Measurements from ENCODE around the gene PSMC3IP.

The PSMC3IP gene

DNA sequence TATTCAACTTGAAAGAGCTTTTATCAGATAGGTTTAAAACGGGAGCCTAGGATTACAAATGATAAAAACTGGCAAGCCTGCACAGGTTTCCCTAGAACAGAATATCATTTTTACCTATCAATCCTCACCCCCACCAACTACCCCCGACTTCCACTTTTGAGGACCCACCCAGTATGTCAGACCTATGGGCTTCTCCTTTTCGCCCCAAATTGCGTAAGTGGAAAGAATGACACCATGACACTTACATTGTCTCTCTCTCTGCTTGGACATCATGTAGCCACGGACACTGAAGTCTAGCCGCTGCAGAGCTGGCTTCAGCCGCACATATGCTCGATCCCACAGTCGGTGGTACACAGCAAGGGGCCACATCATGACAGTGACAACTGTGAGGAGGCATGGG is 7.4 kb upstream of the PSMC3IP start:
- Histone ChIP-seq H3K9me3 (ENCODE audit: insufficient read depth, low read length) (no peaks in the 10 kb centered on the region), H3K4me1 (ENCODE audit: insufficient read depth, insufficient read length) (no peaks in the 10 kb centered on the region), H3K9ac (ENCODE audit: insufficient read length, low read depth) (no peak overlapping the region), H3K36me3 (ENCODE audit: insufficient read depth, insufficient read length, low read length) (peaks cover 84% of the 10 kb centered on the region), H3K4me3 (ENCODE audit: insufficient read length, low read depth) (no peak overlapping the region), H3K27me3 (ENCODE audit: insufficient read depth, insufficient read length) (no peaks in the 10 kb centered on the region)
- no peak for DNase-seq (ENCODE audit: low read depth, low spot score)
- no peak for TF ChIP-seq YY1 (IDR thresholded peaks at IDR 0.05; ENCODE audit: insufficient read depth, insufficient read length)

DNA sequence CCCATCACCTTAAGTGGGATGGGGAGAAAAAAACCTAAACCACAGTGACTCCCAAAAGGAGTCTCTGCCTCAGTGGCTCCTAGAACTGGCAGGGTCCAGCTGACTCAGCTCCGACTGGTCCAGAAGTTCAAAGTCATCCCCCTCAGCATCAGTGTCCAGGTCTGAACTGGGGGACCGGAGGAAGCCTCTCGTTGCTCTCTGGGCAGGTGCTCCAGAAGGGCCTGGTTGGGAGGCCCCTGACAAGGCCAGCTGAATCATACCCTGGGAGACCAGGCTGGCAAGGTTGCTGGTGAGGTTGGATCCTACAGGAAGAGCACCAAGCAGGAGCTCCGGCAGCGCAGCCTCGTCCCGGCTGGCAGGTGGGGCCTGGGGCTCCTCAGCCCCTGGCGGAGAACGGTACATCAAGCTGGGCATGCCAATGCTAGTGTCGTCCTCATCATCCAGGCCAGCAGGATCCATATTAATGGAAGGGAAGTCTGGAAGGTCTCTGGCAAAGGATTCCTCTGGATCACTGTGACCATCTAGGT is 4.3 kb upstream of the PSMC3IP start:
- H3K27me3 ChIP-seq (ENCODE audit: insufficient read depth, insufficient read length): no peaks in the 10 kb centered on the region
- H3K9ac ChIP-seq (ENCODE audit: insufficient read length, low read depth): no peak overlapping the region
- DNase-seq (ENCODE audit: low read depth, low spot score): no peak
- no peak overlapping the region for H3K4me3 ChIP-seq (ENCODE audit: insufficient read length, low read depth)
- H3K4me1 ChIP-seq (ENCODE audit: insufficient read depth, insufficient read length): no peaks in the 10 kb centered on the region
- H3K9me3 ChIP-seq (ENCODE audit: insufficient read depth, low read length): no peaks in the 10 kb centered on the region
- peaks cover 72% of the 10 kb centered on the region for H3K36me3 ChIP-seq (ENCODE audit: insufficient read depth, insufficient read length, low read length)
- TF ChIP-seq SUZ12 (IDR thresholded peaks at IDR 0.05; ENCODE audit: extremely low read depth, insufficient read depth, insufficient read length) (no peak), ZNF274 (IDR thresholded peaks at IDR 0.05; ENCODE audit: low read depth, low read length) (no peak)

DNA sequence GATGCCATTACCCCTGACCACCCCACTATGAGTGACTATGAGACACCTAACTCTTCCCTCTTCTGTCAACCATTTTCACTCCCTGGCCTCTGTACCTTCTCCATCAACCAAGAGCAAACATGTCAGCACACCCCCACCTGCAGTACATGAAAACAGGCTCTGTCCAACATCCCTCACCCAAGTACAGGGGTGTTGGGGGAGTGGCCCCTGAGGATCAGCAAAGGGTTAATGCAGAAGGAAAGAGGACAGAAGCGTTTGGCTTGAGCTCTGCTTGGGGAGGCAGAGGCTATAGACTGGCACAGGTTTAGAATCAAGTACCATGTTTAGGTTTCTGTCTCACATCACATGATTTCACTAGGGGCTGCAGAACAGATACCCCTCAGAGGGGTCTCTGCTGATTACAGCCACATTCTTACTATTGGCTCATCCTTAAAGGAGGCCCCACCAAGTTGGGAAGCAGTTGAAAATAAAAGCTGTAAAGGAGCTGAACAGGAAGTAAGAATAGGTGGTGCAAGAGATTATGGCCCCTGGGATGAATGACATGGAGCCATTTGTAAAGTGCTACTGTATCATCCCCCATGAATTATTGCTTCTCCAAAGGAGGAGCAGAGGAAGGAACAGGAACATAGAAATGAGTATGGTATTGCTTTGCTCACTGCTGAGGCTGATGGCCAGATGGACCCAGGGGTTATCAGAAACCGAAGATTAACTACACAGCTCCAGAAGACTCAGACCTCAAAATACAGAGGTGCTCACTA is 2.4 kb upstream of the PSMC3IP start:
- no peaks in the 10 kb centered on the region for H3K4me1 ChIP-seq (ENCODE audit: insufficient read depth, insufficient read length)
- H3K9ac ChIP-seq (ENCODE audit: insufficient read length, low read depth): no peak overlapping the region
- TF ChIP-seq ZNF274 (IDR thresholded peaks at IDR 0.05; ENCODE audit: low read depth, low read length) (no peak), SUZ12 (IDR thresholded peaks at IDR 0.05; ENCODE audit: extremely low read depth, insufficient read depth, insufficient read length) (no peak), YY1 (IDR thresholded peaks at IDR 0.05; ENCODE audit: insufficient read depth, insufficient read length) (no peak)
- peaks cover 71% of the 10 kb centered on the region for H3K36me3 ChIP-seq (ENCODE audit: insufficient read depth, insufficient read length, low read length)
- no peak overlapping the region for H3K4me3 ChIP-seq (ENCODE audit: insufficient read length, low read depth)
- no peaks in the 10 kb centered on the region for H3K27me3 ChIP-seq (ENCODE audit: insufficient read depth, insufficient read length)
- no peaks in the 10 kb centered on the region for H3K9me3 ChIP-seq (ENCODE audit: insufficient read depth, low read length)
- no peak for DNase-seq (ENCODE audit: low read depth, low spot score)

DNA sequence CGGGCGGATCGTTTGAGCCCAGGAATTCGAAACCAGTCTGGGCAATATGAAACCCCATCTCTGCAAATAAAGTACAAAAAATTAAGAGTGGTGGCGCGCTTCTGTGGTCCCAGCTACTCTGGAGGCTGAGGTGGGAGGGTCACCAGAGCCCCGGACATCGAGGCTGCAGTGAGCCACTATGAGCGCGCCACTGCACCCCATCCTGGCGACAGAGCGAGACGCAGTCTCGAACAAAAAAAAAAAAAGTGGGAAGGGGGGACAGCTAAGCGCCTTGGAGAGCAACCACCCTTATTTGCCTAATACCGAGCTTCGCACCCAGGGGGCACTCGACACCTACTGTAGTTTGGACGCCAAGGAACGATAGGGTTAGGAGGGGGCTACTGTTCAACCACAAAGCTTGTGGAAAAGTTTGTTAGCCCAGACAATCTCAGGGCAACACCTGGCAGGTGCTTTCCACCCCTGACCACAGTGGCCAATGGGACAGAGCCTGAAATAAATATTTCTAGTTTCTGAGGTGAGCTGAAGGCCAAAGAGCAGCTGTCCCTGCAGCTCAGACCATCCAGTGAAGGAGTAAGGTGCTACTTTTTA is 847 bp upstream of the PSMC3IP start:
- Histone ChIP-seq H3K9me3 (ENCODE audit: insufficient read depth, low read length) (no peaks in the 10 kb centered on the region), H3K9ac (ENCODE audit: insufficient read length, low read depth) (peak overlapping the region; percentile 97), H3K4me1 (ENCODE audit: insufficient read depth, insufficient read length) (no peaks in the 10 kb centered on the region), H3K4me3 (ENCODE audit: insufficient read length, low read depth) (peak overlapping the region; percentile 94), H3K36me3 (ENCODE audit: insufficient read depth, insufficient read length, low read length) (peaks cover 74% of the 10 kb centered on the region), H3K27me3 (ENCODE audit: insufficient read depth, insufficient read length) (no peaks in the 10 kb centered on the region)
- peak; percentile 76 for DNase-seq (ENCODE audit: low read depth, low spot score)
- no peak for TF ChIP-seq ZNF274 (IDR thresholded peaks at IDR 0.05; ENCODE audit: low read depth, low read length)
- no peak for TF ChIP-seq SUZ12 (IDR thresholded peaks at IDR 0.05; ENCODE audit: extremely low read depth, insufficient read depth, insufficient read length)
- no peak for TF ChIP-seq YY1 (IDR thresholded peaks at IDR 0.05; ENCODE audit: insufficient read depth, insufficient read length)

DNA sequence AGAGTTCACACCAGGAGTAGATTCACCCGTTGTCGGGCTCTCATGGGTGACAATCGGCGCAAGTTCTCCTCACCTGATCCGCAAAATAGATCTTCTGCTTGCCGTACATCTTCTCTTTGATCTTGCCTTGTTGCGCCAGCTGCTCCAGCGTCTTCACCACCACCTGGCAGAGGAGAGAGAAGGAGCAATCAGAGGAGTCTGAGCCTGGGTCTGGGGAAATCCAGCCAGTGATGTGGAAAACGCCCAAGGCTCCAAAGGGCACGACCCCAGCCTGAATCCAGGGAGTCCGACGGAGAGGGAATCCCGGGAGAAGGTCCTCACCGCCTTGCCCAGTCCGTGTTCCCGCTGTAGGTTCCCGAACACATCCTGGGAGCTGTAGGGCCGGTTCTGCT is 393 bp downstream of the PSMC3IP start:
- Histone ChIP-seq H3K36me3 (ENCODE audit: insufficient read depth, insufficient read length, low read length) (peaks cover 74% of the 10 kb centered on the region), H3K4me3 (ENCODE audit: insufficient read length, low read depth) (peak overlapping the region; percentile 94), H3K27me3 (ENCODE audit: insufficient read depth, insufficient read length) (no peaks in the 10 kb centered on the region), H3K9me3 (ENCODE audit: insufficient read depth, low read length) (no peaks in the 10 kb centered on the region), H3K4me1 (ENCODE audit: insufficient read depth, insufficient read length) (no peaks in the 10 kb centered on the region), H3K9ac (ENCODE audit: insufficient read length, low read depth) (peak overlapping the region; percentile 97)
- no peak for DNase-seq (ENCODE audit: low read depth, low spot score)
- TF ChIP-seq YY1 (IDR thresholded peaks at IDR 0.05; ENCODE audit: insufficient read depth, insufficient read length): no peak
- TF ChIP-seq SUZ12 (IDR thresholded peaks at IDR 0.05; ENCODE audit: extremely low read depth, insufficient read depth, insufficient read length): no peak
- no peak for TF ChIP-seq ZNF274 (IDR thresholded peaks at IDR 0.05; ENCODE audit: low read depth, low read length)

DNA sequence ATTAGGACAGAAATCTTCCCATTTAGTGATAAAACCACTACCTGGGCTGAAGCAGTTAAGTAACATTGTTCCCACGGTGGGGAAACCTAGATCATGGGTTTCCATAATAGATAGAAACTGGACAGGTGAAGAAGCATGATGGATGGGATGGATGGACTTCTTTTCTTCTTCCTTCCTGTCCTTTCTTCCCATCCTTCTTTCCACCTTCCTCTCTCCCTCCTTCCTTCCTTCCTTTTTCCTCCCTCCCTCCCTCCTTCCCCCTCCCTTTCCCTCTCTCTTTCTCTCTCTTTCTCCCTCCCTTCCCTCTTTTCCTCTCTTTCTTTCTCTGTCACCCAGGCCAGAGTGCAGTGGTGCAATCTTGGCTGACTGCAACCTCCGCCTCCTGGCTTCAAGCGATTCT is 3.1 kb downstream of the PSMC3IP start:
- no peak overlapping the region for H3K9ac ChIP-seq (ENCODE audit: insufficient read length, low read depth)

DNA sequence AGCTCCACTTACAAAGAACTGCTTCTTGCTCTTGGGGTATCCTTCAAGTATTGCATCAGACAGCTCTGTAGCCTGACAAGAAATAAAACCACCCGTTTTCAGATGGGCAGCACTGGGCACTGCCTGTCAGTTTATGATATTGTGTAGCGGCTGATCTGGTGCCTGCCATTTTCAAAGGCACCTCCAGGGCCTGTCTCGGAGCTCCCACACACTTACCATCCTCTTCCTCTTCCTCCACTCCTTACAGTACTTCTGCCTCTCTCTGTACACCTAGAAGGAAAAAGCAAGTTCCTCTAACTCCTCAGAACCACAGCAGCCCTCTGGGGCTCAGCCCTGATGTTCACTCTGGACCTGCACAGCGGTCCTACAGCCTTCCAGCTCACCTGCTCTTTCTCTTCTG is 4.4 kb downstream of the PSMC3IP start:
- Histone ChIP-seq H3K4me1 (ENCODE audit: insufficient read depth, insufficient read length) (no peaks in the 10 kb centered on the region), H3K4me3 (ENCODE audit: insufficient read length, low read depth) (no peak overlapping the region), H3K9me3 (ENCODE audit: insufficient read depth, low read length) (no peaks in the 10 kb centered on the region), H3K27me3 (ENCODE audit: insufficient read depth, insufficient read length) (no peaks in the 10 kb centered on the region), H3K36me3 (ENCODE audit: insufficient read depth, insufficient read length, low read length) (peaks cover 87% of the 10 kb centered on the region), H3K9ac (ENCODE audit: insufficient read length, low read depth) (no peak overlapping the region)
- TF ChIP-seq ZNF274 (IDR thresholded peaks at IDR 0.05; ENCODE audit: low read depth, low read length): no peak
- TF ChIP-seq YY1 (IDR thresholded peaks at IDR 0.05; ENCODE audit: insufficient read depth, insufficient read length): no peak
- no peak for TF ChIP-seq SUZ12 (IDR thresholded peaks at IDR 0.05; ENCODE audit: extremely low read depth, insufficient read depth, insufficient read length)
- no peak for DNase-seq (ENCODE audit: low read depth, low spot score)

More for the DNA sequence above, 3.1 kb downstream of the PSMC3IP start:
- no peak for TF ChIP-seq YY1 (IDR thresholded peaks at IDR 0.05; ENCODE audit: insufficient read depth, insufficient read length)
- no peak for TF ChIP-seq ZNF274 (IDR thresholded peaks at IDR 0.05; ENCODE audit: low read depth, low read length)
- no peak for TF ChIP-seq SUZ12 (IDR thresholded peaks at IDR 0.05; ENCODE audit: extremely low read depth, insufficient read depth, insufficient read length)
- no peak for DNase-seq (ENCODE audit: low read depth, low spot score)
- H3K4me1 ChIP-seq (ENCODE audit: insufficient read depth, insufficient read length): no peaks in the 10 kb centered on the region
- no peaks in the 10 kb centered on the region for H3K9me3 ChIP-seq (ENCODE audit: insufficient read depth, low read length)
- no peak overlapping the region for H3K4me3 ChIP-seq (ENCODE audit: insufficient read length, low read depth)
- no peaks in the 10 kb centered on the region for H3K27me3 ChIP-seq (ENCODE audit: insufficient read depth, insufficient read length)
- H3K36me3 ChIP-seq (ENCODE audit: insufficient read depth, insufficient read length, low read length): peaks cover 77% of the 10 kb centered on the region
